Suprapubic skin (tissue), 4 donors: ENCODE measurements around the gene NFE2. TPM values are rescaled to one million over a fixed set of nuclear protein-coding genes. Genes with fewer than 3 reads are reported as not detected.

ENCODE experiments used
- DNase-seq, 2 donors: peaks; one replicate each; pipeline ENCODE4 v3.0.0-alpha.2; 2019; ENCODE audit warnings: low spot score in 2 of 2
- H3K27ac ChIP-seq: fragments of 200-600 bp; sonication (generic); one replicate; pipeline ENCODE4 v1.5.1; 2019
- H3K27me3 ChIP-seq: fragments of 200-600 bp; sonication (generic); one replicate; pipeline ENCODE4 v1.5.1; 2019
- H3K36me3 ChIP-seq: fragments of 200-600 bp; sonication (generic); one replicate; pipeline ENCODE4 v1.5.1; 2019
- H3K4me1 ChIP-seq: fragments of 200-600 bp; sonication (generic); one replicate; pipeline ENCODE4 v1.5.1; 2019
- H3K4me3 ChIP-seq: fragments of 200-600 bp; sonication (generic); one replicate; pipeline ENCODE4 v1.5.1; 2019; ENCODE audit warnings: mild to moderate bottlenecking
- H3K9me3 ChIP-seq: fragments of 200-600 bp; sonication (generic); one replicate; pipeline ENCODE4 v1.5.1; 2019
- CTCF ChIP-seq, 2 donors: fragments of 200-600 bp in 1 of 2; fragments of 450-650 bp in 1 of 2; sonication (generic) in 1 of 2; IDR thresholded peaks; one replicate each; pipeline ENCODE4 v1.5.1; 2016 to 2019; ENCODE audit warnings: antibody characterized with exemption in 2 of 2, mild to moderate bottlenecking in 1 of 2, moderate library complexity in 1 of 2
- EP300 ChIP-seq: sonication (generic); formaldehyde crosslinking; IDR thresholded peaks from one replicate; pipeline ENCODE4 v1.6.1; 2017; ENCODE audit warnings: antibody characterized with exemption
- POLR2A ChIP-seq, 2 donors: fragments of 450-650 bp; IDR thresholded peaks; one replicate each; pipeline ENCODE4 v1.6.1; 2017; ENCODE audit warnings: antibody characterized with exemption in 2 of 2, mild to moderate bottlenecking in 2 of 2, moderate library complexity in 2 of 2
- POLR2AphosphoS5 ChIP-seq, 3 donors: sonication (generic); formaldehyde crosslinking; IDR thresholded peaks; one replicate each; pipeline ENCODE4 v1.6.1; 2017; ENCODE audit warnings: antibody characterized with exemption in 3 of 3
- WGBS: methylation state at CpG from one replicate; pipeline ENCODE4 v1.1.5; 2018; 5-methylcytosine and 5-hydroxymethylcytosine counted together
- total RNA-seq, 4 donors: library from RNA; depleted of rRNA; stranded (reverse); fragments of >200 nt; gene quantifications; one replicate each; pipeline ENCODE4 v1.1.0, GENCODE V29; 2016

The NFE2 gene
- total RNA-seq, 4 donors from 2014 or later = 1.4 to 8.6 (median 6.3) TPM

- no peak overlapping the region for H3K27ac ChIP-seq
- no peaks in the 10 kb centered on the region for H3K9me3 ChIP-seq
- H3K36me3 ChIP-seq = peaks cover 35% of the 10 kb centered on the region
- peaks cover 26% of the 10 kb centered on the region for H3K4me1 ChIP-seq
- H3K27me3 ChIP-seq = no peaks in the 10 kb centered on the region
- H3K4me3 ChIP-seq = no peak overlapping the region
- TF ChIP-seq CTCF (IDR thresholded peaks at IDR 0.05) (no peak), POLR2AphosphoS5 (IDR thresholded peaks at IDR 0.05) (no peak), POLR2A (IDR thresholded peaks at IDR 0.05) (no peak), EP300 (no peak)
- WGBS = 81% methylated on average over 4 of the region's 4 CpGs
- no peak for DNase-seq
Observed at GRCh38 chr12:54338698-54339296, 38.0 kb upstream of the NFE2 start.

- peaks cover 26% of the 10 kb centered on the region for H3K4me1 ChIP-seq
- peak overlapping the region; percentile 1 for H3K27ac ChIP-seq
- TF ChIP-seq EP300 (no peak), CTCF (IDR thresholded peaks at IDR 0.05) (no peak), POLR2A (IDR thresholded peaks at IDR 0.05) (no peak), POLR2AphosphoS5 (IDR thresholded peaks at IDR 0.05) (no peak)
- no peaks in the 10 kb centered on the region for H3K27me3 ChIP-seq
- 45% methylated on average over 3 of the region's 3 CpGs for WGBS
- no peaks in the 10 kb centered on the region for H3K9me3 ChIP-seq
- no peak for DNase-seq
- peaks cover 27% of the 10 kb centered on the region for H3K36me3 ChIP-seq
- no peak overlapping the region for H3K4me3 ChIP-seq
Observed at GRCh38 chr12:54337854-54338650, 37.2 kb upstream of the NFE2 start.

- WGBS = 58% methylated on average over 3 of the region's 3 CpGs
- peak overlapping the region; percentile 1 for H3K27ac ChIP-seq
- H3K4me1 ChIP-seq = peaks cover 26% of the 10 kb centered on the region
- DNase-seq = no peak
- no peak for TF ChIP-seq CTCF (IDR thresholded peaks at IDR 0.05)
- no peak for TF ChIP-seq POLR2AphosphoS5 (IDR thresholded peaks at IDR 0.05)
- no peak for TF ChIP-seq POLR2A (IDR thresholded peaks at IDR 0.05)
- TF ChIP-seq EP300 = no peak
- H3K36me3 ChIP-seq = peaks cover 20% of the 10 kb centered on the region
- H3K27me3 ChIP-seq = no peaks in the 10 kb centered on the region
- H3K9me3 ChIP-seq = no peaks in the 10 kb centered on the region
- no peak overlapping the region for H3K4me3 ChIP-seq
Observed at GRCh38 chr12:54337280-54337842, 36.5 kb upstream of the NFE2 start.

- DNase-seq = no peak
- 95% methylated on average over 4 of the region's 4 CpGs for WGBS
Observed at GRCh38 chr12:54333420-54334034, 32.7 kb upstream of the NFE2 start.

More at GRCh38 chr12:54333420-54334034, 32.7 kb upstream of the NFE2 start:
- H3K4me3 ChIP-seq = no peak overlapping the region
- H3K4me1 ChIP-seq = peaks cover 38% of the 10 kb centered on the region
- H3K9me3 ChIP-seq = no peaks in the 10 kb centered on the region
- H3K27ac ChIP-seq = no peak overlapping the region
- peaks cover 7% of the 10 kb centered on the region for H3K36me3 ChIP-seq
- no peaks in the 10 kb centered on the region for H3K27me3 ChIP-seq
- TF ChIP-seq POLR2AphosphoS5 (IDR thresholded peaks at IDR 0.05) (no peak), POLR2A (IDR thresholded peaks at IDR 0.05) (no peak), EP300 (no peak), CTCF (IDR thresholded peaks at IDR 0.05) (no peak)
